DMS153 (cell line): ENCODE results near the gene GEMIN5.

Source experiments
- DNase-seq: peaks from one replicate; lab custom pipeline; 2025; lab: John Stamatoyannopoulos, UW

Gene GEMIN5

DNA sequence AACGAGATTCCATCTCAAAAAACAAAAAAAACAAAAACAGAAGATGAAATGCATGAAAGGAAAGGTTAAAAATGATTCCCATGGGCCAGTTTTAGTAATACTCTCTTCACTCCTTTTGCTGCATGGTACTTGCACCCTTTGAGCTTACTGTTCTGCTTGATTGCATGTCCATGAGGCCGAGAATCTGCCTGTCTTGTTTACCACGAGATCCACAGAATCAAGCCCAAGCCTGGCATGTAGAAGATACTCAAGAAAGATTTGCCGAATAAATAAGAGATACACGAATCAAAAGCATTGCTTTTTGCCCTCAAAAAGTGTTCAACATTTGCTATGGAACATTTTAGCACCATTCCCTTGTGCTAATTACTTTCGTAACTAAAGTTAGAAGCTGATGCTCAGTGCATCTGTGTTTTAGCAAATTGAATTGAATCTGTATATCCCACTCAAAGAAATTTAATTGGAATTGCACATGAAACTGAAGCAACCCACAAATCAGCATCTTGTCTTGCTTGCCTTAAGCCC, 88.7 kb downstream of the GEMIN5 start:
- DNase-seq = no peak

DNA sequence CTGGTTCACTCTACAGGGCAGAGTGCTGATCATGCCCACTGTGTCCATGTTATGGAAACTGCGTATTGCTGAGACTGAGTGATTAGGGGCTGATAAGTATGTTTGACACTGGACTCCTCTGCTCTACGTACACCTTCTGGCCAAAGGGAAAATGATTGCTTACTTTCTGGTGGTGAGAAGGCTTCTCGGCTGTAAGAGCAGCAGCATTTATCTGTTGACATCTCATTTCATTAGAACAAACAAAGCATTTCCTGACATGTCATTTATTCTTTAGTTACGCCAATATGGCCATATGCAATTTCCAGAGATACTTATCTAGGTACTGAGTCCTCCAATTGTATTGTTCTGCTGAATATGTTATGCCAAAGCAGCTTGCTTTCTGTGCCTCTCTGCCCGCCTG, 93.2 kb downstream of the GEMIN5 start:
- peak; percentile 9 for DNase-seq

DNA sequence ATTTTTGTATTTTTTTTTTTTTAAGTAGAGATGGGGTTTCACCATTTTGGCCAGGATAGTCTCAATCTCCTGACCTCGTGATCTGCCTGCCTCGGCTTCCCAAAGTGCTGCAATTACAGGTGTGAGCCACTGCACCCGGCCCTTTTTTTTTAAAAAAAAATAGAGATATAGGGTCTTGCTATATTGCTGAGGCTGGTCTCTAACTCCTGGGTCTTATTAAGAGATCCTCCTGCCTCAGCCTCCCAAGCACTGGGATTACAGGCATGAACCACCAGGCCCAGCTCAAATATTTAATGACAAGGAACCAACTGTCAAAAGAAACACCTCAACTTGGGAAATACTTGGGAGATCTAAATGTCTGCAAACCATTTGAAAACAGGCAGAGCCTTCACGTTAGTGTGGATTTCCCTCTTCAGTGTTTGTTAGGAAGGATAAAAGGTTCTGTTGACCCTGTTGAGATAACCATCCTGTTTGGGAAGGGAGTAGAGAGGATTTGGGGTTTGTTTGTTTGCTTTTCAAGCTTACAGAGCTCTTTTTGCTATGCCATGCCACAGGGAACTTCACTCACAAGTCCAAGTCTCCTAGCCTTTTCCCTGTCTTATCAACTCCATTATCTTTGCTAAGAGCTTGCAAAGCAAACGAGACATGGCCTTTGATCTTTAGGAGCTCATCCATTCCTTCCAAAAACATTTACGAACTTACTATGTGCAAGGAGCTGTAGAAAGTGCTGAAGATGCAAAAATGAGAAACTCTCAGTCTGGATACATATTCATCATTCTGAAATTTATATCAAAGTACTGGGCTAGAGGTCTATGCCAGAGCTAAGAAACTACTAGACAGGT, 95.1 kb downstream of the GEMIN5 start:
- DNase-seq = no peak

DNA sequence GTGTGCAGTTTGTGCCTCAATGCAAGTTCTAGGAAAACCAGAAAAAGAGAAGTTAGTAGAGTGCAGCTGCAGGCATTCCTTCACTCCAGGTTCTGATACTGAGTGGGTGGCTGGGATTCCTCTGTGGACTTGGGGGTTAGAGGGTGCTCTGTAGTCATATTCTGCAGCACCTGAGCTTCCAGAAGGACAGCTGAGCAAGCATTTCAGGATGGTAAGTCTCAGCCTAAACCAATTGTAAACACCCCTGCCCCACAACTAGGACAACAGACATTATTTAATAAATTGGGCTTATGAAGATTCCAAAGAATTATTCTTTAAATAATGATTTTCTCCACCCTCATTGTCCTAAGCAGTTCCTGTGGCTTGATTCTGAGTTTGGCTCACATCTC, 96.7 kb downstream of the GEMIN5 start:
- no peak for DNase-seq

DNA sequence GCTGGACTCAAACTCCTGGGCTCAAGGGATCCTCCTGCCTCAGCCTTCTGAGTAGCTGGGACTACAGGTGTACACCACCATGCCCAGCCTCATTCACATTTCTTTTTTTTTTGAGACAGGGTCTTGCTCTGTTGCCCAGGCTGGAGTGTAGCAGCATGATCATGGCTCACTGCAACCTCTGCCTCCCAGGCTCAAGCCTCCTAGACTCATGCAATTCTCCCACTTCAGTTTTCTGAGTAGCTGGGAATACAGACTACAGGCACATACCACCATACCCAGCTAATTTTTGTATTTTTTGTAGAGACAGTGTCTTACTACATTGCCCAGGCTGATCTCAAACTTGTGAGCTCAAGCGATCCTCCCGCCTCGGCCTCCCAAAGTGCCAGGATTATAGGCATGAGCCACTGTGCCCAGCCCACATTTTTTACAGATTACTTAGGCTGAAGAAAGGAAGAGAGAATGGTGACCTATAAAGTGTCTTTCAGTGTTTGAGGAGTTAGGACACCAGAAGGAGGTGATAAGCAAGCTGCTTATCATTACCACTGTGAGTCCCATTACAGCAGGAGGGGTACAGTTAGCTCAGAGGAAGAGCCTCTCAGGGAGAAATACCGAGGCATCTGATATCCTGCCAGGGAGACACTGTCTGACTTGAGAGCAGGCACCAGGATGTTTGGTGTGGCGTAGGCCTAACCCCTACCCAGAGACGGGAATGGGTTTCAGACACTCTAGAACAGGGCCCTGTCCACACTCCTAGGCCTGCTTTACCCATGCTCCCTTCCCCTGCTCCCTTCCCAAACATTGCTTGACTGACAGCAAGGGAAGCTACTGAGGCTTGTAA, 97.4 kb downstream of the GEMIN5 start:
- DNase-seq = no peak
